Epithelial cell of esophagus (primary cell): ENCODE data around the gene HERC4.
A peak's percentile ranks its signal among the peaks of the same experiment; 100 is the strongest.
"Not testable (repeated sequence)": the region's sequence is repeated elsewhere in the genome, so short reads cannot be mapped to it uniquely, and the experiment has no call there.

Experiments used
- DNase-seq: peaks from one replicate; pipeline ENCODE4 v3.0.0; 2010; ENCODE audit warnings: low read depth
- H3K4me3 ChIP-seq: 2 replicates; pipeline ENCODE4 v1.5.1; 2011; ENCODE audit warnings: mild to moderate bottlenecking, low read length, control low read depth
- TF ChIP-seq, protein P1 (sequence below): IDR thresholded peaks from 2 replicates; pipeline ENCODE4 v1.5.1; 2011; ENCODE audit warnings: low read depth, mild to moderate bottlenecking, low read length, control low read depth, inconsistent platforms; ENCODE audit not compliant: insufficient read depth; ENCODE audit errors: missing control alignments

HERC4 gene

DNA sequence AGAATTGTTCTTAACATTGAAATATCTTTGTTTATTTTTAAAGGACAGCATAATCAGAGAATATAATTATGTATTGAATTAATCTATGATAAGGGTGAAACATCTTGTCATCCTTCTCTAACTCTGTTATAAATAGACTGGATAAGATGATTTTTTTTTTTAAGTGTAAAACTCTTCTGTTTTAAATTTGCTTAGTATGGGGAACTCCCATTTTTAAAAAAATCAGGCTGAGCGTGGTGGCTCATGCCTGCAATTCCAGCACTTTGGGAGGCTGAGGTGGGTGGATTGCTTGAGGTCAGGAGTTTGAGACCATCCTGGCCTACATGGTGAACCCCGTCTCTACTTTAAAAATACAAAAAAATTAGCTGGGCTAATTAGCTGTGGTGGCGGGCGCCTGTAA lies 9.4 kb upstream of the HERC4 start:
- TF ChIP-seq, protein P1, sequence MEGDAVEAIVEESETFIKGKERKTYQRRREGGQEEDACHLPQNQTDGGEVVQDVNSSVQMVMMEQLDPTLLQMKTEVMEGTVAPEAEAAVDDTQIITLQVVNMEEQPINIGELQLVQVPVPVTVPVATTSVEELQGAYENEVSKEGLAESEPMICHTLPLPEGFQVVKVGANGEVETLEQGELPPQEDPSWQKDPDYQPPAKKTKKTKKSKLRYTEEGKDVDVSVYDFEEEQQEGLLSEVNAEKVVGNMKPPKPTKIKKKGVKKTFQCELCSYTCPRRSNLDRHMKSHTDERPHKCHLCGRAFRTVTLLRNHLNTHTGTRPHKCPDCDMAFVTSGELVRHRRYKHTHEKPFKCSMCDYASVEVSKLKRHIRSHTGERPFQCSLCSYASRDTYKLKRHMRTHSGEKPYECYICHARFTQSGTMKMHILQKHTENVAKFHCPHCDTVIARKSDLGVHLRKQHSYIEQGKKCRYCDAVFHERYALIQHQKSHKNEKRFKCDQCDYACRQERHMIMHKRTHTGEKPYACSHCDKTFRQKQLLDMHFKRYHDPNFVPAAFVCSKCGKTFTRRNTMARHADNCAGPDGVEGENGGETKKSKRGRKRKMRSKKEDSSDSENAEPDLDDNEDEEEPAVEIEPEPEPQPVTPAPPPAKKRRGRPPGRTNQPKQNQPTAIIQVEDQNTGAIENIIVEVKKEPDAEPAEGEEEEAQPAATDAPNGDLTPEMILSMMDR = no peak
- no peak overlapping the region for H3K4me3 ChIP-seq
- no peak for DNase-seq

DNA sequence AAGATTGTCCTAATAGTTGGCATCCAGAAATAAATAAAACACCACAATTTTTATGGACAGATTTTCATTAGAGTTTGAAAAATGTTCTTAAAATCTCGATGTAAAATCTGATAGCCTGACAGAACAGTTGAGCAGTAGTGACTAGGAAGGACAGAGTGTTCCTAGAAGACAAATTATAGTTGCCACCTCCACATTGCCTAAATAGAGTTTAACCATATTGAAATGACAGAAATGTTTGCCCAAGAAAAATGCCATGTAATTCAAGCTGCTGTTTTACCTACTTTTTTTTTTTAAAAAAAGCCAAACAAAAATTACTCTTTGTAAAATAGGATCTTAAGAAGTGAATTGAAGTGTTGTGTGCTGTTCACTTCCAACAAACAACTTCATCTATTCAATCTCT lies 8.9 kb upstream of the HERC4 start:
- TF ChIP-seq, protein P1 = no peak
- no peak for DNase-seq
- no peak overlapping the region for H3K4me3 ChIP-seq

DNA sequence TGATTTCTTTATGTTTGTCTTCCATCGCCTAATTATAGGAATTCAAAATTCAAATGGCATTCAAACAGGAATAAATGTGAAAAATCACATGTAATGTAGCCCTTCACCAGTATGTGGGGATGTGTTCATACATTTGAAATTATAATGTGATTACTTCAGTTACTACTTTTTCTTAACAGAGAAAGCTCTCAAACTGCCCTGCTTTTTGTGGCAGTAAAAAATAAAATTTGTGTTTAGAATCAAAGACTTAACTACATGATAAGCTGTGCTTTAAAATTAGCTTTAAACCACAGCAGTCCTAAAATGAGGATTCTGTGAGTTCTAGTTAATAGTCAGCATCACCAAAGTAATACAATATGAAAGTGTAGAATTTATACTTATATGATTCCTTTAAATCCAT lies 7.8 kb upstream of the HERC4 start:
- no peak overlapping the region for H3K4me3 ChIP-seq
- TF ChIP-seq, protein P1 = peak; percentile 24
- peak; percentile 33 for DNase-seq

DNA sequence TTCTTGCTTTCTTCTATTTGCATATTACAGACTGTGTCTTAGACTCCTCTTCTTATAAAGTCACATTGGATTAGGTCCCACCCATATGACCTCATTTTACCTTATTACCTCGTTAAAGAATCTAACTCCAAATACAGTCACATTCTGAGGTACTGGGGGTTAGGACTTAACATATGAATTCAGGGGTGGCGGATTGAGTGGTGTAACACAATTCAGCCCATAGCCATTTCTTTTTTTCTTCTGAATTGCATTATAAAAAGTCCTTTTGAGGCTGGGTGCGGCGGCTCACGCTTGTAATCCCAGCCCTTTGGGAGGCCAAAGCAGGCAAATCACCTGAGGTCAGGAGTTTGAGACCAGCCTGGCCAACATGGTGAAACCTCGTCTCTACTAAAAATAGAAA lies 6.8 kb upstream of the HERC4 start:
- H3K4me3 ChIP-seq = no peak overlapping the region
- TF ChIP-seq, protein P1 = no peak
- DNase-seq = no peak

DNA sequence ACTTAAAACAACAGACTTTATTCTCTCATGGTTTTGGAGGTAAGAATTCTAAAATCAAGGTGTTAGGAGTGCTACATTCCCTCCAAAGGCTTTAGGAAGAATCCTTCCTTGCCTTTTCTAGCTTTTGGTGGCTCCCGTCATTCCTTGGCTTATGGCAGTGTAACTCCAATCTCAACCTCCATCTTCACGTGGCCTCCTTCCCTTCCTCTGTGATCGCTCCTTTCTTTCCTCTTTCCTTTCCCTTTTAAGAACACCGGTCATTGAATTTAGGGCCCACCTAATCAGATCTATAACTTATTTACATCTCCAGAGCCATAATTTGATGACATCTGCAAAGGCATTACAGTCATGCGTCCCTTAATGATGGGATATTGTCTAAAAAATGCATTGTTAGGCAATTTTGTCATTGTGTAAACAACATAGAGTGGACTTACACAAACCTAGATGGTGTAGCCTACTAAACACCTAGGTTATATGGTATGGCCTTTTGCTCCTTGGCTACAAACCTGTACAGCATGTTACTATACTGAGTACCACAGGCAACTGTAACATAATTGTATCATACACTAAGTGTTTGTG lies 5.9 kb upstream of the HERC4 start:
- DNase-seq = no peak
- no peak overlapping the region for H3K4me3 ChIP-seq
- TF ChIP-seq, protein P1 = no peak

DNA sequence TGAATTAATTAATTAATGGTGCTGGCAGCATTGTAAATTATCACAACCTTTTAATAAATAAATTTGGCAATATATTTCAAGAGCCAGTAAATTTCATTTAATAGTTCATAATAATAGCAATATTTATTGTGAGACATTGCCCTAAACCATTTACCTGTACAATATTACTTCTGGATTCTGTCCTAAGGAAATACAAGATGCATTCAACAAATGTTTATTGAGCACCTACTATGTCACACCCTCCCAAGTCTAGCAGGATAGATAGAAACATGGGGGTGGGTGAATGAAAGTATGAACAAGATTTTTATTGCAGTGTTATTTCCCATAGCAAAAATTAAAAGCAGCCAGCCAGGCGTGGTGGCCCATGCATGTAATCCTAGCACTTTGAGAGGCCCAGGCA lies 4.4 kb upstream of the HERC4 start:
- no peak for DNase-seq
- TF ChIP-seq, protein P1 = no peak

DNA sequence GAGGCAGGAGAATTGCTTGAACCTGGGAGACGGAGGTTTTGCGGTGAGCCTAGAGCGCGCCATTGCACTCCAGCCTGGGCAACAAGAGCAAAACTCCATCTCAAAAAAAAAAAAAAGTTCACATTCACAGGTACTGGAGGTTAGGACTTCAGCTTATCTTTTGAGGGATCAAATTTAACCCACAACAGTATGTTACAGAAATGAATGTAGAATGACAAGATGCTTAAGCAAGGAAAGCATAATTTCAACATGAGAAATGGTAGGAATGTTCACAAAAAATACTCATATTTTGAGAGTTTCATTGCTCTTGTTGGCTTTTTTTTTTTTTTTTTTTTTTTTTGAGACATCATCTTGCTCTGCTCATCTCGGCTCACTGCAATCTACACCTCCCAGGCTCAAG lies 1.9 kb upstream of the HERC4 start:
- H3K4me3 ChIP-seq = no peak overlapping the region
- TF ChIP-seq, protein P1 = no peak
- no peak for DNase-seq

More for the DNA sequence above, 4.4 kb upstream of the HERC4 start:
- no peak overlapping the region for H3K4me3 ChIP-seq

DNA sequence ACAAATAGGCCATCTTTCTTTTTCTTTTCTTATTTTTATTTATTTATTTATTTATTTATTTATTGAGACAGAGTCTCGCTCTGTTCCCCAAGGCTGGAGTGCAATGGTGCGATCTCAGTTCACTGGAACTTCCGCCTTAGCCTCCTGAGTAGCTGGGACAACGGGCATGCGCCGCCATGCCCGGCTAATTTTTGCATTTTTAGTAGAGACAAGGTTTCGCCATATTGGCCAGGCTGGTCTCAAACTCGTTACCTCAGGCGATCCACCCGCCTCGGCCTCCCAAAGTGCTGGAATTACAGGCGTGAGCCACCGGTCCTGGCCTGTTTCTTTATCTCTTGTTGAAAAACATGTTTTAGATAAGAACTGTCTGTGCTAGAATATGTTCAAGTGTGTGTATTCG lies 998 bp upstream of the HERC4 start:
- DNase-seq = not testable (repeated sequence)

More for the DNA sequence above, 998 bp upstream of the HERC4 start:
- H3K4me3 ChIP-seq = not testable (repeated sequence)
